Measurements from ENCODE around the gene TRAPPC6A.
A peak's percentile ranks its signal among the peaks of the same experiment; 100 is the strongest.

The TRAPPC6A gene

GRCh38 chr19:45161738-45162607, 16.1 kb downstream of the TRAPPC6A start:
- DNase-seq = no peak

GRCh38 chr19:45160870-45161737, 16.9 kb downstream of the TRAPPC6A start, which contains the start of gene NKPD1:
Gene NKPD1, minus strand, starts transcription at chr19:45160982. Its CDS starts 832 bp downstream, at chr19:45160150.
- no peak for DNase-seq

GRCh38 chr19:45159971-45160324, 18.1 kb downstream of the TRAPPC6A start:
- no peak for DNase-seq

- no peak for DNase-seq
Observed at GRCh38 chr19:45159210-45159970, 18.6 kb downstream of the TRAPPC6A start.

GRCh38 chr19:45158503-45159209, 19.4 kb downstream of the TRAPPC6A start:
- no peak for DNase-seq

GRCh38 chr19:45156751-45157150, 21.3 kb downstream of the TRAPPC6A start:
- DNase-seq = no peak

- no peak for DNase-seq
Observed at GRCh38 chr19:45156011-45156630, 21.9 kb downstream of the TRAPPC6A start.

- DNase-seq = no peak
Observed at GRCh38 chr19:45154064-45154827, 23.8 kb downstream of the TRAPPC6A start.

- DNase-seq = peak; percentile 59
Observed at GRCh38 chr19:45153339-45154063, 24.5 kb downstream of the TRAPPC6A start.

GRCh38 chr19:45152504-45153338, 25.3 kb downstream of the TRAPPC6A start:
- peak; percentile 26 for DNase-seq

GRCh38 chr19:45151821-45152503, 26.1 kb downstream of the TRAPPC6A start:
- no peak for DNase-seq

GRCh38 chr19:45151320-45151719, 26.7 kb downstream of the TRAPPC6A start:
- DNase-seq = no peak

- DNase-seq = no peak
Observed at GRCh38 chr19:45150751-45151281, 27.2 kb downstream of the TRAPPC6A start.

GRCh38 chr19:45150180-45150579, 27.9 kb downstream of the TRAPPC6A start:
- no peak for DNase-seq

GRCh38 chr19:45149129-45149528, 28.9 kb downstream of the TRAPPC6A start:
- no peak for DNase-seq

- DNase-seq = no peak
Observed at GRCh38 chr19:45147835-45148676, 30.0 kb downstream of the TRAPPC6A start.

- no peak for DNase-seq
Observed at GRCh38 chr19:45146741-45147205, 31.3 kb downstream of the TRAPPC6A start.

Data from NCI-H345 (cell line).